GM20000 (cell line): ENCODE results near the gene CKB.

Experiments
- DNase-seq: peaks from one replicate; pipeline ENCODE4 v3.0.0; 2012; ENCODE audit warnings: low spot score
- TF ChIP-seq, protein P1 (sequence below): IDR thresholded peaks from 2 replicates; pipeline ENCODE4 v1.5.1; 2012; ENCODE audit warnings: mild to moderate bottlenecking, control low read depth; ENCODE audit errors: extremely low read depth, missing control alignments

CKB gene

DNA sequence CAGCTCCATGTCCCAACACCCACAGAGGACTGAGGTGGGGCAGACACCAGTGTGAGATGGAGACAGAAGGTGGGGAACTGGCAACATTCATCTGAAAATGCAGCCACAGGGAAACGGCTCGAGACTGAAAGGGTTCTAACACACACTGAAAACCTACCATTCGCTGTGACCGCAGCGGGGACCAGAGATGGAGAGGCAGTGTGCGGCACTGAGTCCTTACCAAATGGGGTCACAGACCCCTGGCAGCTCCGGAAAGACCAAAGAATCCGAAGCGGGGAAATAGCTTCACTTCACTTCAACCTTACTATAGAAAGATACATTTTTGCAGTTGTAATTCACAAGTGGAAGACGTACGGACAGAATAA is 30.2 kb upstream of the CKB start:
- no peak for DNase-seq
- TF ChIP-seq, protein P1, sequence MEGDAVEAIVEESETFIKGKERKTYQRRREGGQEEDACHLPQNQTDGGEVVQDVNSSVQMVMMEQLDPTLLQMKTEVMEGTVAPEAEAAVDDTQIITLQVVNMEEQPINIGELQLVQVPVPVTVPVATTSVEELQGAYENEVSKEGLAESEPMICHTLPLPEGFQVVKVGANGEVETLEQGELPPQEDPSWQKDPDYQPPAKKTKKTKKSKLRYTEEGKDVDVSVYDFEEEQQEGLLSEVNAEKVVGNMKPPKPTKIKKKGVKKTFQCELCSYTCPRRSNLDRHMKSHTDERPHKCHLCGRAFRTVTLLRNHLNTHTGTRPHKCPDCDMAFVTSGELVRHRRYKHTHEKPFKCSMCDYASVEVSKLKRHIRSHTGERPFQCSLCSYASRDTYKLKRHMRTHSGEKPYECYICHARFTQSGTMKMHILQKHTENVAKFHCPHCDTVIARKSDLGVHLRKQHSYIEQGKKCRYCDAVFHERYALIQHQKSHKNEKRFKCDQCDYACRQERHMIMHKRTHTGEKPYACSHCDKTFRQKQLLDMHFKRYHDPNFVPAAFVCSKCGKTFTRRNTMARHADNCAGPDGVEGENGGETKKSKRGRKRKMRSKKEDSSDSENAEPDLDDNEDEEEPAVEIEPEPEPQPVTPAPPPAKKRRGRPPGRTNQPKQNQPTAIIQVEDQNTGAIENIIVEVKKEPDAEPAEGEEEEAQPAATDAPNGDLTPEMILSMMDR: no peak

DNA sequence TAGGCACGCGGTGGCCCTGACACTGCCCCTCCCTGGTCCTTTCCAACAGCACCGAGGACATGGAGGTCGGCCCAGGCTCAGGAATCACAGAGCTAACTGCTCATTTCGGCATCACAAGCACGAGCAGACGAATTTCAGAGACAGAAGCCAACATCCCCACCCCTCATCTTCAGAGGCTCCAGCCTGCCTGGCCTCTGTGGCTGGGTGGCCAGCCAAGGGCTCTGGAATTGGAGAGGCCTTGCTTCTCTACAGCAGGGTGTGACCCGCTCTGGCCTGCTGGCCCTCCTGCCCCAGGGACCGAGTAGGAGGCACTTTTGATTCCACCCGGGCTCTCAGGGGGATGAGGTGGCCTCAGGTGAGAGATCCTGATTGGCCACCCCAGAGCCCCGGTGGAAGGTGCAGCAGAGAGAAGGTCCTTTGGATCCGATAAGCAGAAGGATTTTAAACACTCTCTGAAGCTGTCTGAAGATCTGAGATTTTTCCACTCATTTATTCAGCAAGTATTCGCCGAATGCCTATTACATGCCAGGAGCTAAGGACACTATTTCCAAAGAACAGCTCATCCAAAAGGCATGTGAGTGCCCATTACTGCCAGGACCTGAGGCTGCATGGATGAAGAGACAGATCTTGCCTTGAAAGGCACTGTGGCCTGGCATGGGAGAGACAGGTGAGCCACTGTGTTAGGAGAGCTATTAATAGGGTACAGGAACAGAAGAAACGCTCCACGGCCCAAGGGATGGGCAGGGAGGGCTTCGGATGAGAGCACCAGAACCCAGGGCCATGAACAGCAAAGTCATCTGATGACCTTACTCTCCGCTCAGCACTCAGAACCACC is 29.6 kb upstream of the CKB start:
- TF ChIP-seq, protein P1: no peak
- DNase-seq: no peak

- DNase-seq: no peak
- TF ChIP-seq, protein P1: no peak
Observed at GRCh38 chr14:103551338-103551762, 28.7 kb upstream of the CKB start.

- DNase-seq: no peak
- TF ChIP-seq, protein P1: no peak
Observed at GRCh38 chr14:103550451-103551337, 28.1 kb upstream of the CKB start.

DNA sequence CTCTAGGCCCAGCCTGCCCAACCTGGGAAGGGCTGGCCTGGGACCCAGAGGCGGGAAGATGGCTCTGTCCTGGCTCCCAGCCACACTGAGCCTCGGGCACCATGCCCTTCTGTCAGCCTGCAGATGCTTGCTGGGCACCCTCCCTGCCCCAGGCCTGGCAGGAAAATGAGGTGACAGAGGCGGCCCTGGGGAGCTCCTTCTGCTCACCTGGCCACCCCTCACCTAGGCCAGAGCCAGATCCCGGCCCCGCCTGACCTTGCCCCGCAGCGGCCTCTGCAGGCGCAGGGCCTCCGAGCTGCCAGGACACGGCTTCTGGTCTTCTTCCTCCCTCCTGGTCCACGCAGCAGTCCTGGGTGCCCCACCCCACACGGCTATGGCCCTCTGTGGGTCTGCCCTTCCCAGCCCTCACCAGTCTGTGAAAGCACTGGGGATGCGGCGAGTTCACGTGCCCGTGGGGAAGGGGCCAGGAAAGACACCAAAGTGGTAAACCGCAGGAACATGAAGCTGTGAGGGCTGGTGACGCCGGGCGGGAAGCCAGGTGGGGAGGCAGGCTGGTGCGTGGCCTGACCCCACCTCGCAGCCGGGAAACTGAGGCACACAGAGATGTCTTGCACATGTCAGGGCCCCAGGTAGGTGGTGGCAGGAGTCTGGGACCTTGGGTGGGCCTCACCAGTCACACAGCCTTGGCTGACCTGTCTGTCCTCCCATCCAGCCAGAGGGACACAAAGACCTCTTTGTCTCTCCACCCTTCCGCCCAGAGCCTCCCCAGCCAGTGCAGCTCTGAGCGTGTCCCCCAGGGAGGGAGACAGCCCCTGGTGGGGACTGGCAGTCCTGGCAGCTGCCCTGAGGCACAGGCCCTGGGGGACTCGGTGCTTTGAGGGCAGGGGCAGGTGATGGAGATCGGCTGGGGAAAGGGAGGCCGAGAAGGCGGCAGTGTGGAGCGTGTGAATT is 27.0 kb upstream of the CKB start:
- DNase-seq: no peak
- TF ChIP-seq, protein P1: no peak

DNA sequence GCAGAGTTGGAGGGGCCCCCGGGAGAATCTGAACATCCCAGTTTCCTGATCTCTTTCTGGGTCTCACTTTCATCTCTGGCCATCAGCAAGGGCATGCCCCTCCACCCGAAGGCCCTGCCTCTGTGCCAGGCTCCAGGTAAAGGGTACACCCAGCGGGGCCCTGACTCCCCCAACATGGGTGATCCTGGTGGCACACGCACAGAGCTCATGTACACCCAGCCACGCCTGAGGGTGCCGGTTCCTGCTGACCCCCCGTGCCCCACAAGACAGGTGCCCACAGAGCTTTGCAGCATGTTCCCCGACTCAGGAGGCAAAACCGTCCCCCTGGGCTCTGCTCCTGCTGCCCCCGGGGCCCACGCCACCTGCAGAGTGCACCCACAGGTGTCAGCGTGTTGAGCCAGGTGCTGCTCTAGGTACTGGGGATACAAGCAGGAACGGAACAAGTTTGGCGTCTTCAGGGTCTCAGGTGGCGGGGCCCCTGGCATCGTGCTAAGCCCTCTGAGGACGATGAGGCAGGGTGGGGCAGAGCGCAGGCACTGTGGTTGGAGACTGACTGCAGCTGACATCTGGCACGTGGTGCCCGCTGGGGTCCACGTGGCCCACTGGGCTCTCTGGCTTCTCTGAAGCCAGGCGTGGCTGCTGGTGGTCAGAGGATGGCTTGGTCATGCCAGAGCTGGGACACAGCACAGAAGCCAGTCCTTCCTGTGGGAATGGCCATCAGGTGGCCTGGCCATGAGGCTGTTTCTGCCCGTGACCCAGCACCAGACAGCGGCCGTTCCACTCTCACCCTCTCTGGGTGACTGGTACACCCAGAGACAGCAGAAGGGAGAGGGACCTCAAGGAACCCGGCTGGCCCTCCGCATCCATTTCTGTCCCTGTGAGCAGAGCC is 26.1 kb upstream of the CKB start:
- no peak for DNase-seq

More for the DNA sequence above, 26.1 kb upstream of the CKB start:
- TF ChIP-seq, protein P1: no peak
